VCaP (cell line): ENCODE measurements around the gene ARF5.

Source experiments
- H3K27ac ChIP-seq: fragments of 450-650 bp; 2 replicates; pipeline ENCODE4 v1.5.1; 2017
- CTCF ChIP-seq: fragments of 450-650 bp; conservative IDR thresholded peaks from 2 replicates; pipeline ENCODE4 v1.5.1; 2017; ENCODE audit warnings: mild to moderate bottlenecking, moderate library complexity

Gene ARF5

DNA sequence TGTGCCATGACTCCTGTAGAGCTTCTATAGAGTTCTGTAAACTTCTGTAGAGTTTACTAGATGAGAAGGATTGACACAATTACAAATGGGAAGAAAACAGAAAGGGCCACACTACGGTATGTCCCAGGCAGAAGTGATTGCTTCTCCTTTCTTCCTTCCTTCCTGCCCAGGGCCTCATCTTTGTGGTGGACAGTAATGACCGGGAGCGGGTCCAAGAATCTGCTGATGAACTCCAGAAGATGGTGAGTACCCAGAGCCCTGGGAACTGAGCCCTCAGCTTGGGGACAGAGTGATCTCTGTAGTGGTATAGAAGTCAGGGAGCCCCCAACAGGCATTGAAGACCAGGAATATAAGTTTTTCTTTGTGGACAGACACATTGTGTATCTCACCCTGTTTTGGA is 1.7 kb downstream of the ARF5 start:
- TF ChIP-seq CTCF: no peak

GRCh38 chr7:127591189-127591588 is 3.0 kb downstream of the ARF5 start:
- no peak for TF ChIP-seq CTCF
- no peak overlapping the region for H3K27ac ChIP-seq

More for the DNA sequence above, 1.7 kb downstream of the ARF5 start:
- no peak overlapping the region for H3K27ac ChIP-seq

- TF ChIP-seq CTCF: no peak
Measured at GRCh38 chr7:127591591-127591990, 3.4 kb downstream of the ARF5 start.

DNA sequence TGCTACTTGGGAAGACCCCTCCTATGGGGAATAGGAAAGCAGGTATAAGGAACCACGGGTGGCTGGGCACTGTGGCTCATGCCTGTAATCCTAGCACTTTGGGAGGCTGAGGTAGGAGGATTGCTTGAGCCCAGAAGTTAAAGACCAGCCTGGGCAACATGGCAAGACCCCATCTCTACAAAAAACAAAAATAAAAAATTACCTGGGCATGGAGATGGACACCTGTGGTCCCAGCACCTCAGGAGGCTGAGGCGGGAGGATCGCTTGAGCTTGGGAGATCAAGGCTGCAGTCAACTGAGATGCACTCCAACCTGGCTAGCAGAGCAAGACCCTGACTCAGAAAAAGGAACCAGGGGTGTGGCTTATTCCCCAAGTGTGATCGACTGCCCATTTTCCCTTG is 4.3 kb downstream of the ARF5 start:
- H3K27ac ChIP-seq: no peak overlapping the region
- no peak for TF ChIP-seq CTCF

More at GRCh38 chr7:127591591-127591990, 3.4 kb downstream of the ARF5 start:
- no peak overlapping the region for H3K27ac ChIP-seq

GRCh38 chr7:127594490-127594889 is 6.3 kb downstream of the ARF5 start:
- TF ChIP-seq CTCF: no peak
- H3K27ac ChIP-seq: no peak overlapping the region

GRCh38 chr7:127595737-127596136 is 7.5 kb downstream of the ARF5 start:
- no peak overlapping the region for H3K27ac ChIP-seq
- no peak for TF ChIP-seq CTCF

- no peak overlapping the region for H3K27ac ChIP-seq
- TF ChIP-seq CTCF: no peak
Measured at GRCh38 chr7:127598318-127598717, 10.1 kb downstream of the ARF5 start.

- no peak for TF ChIP-seq CTCF
- no peak overlapping the region for H3K27ac ChIP-seq
Measured at GRCh38 chr7:127600885-127601284, 12.7 kb downstream of the ARF5 start.
